Measurements from ENCODE around the gene LARGE1.

GRCh38 chr22:33542153-33542552 lies 378.1 kb downstream of the LARGE1 start:
- TF ChIP-seq CTCF (IDR thresholded peaks at IDR 0.05; ENCODE audit: low read length) (no peak), EZH2 (IDR thresholded peaks at IDR 0.05; ENCODE audit: borderline replicate concordance, low read length) (no peak)
